Measurements from ENCODE around the gene RTP4. TPM values are rescaled to one million over a fixed set of nuclear protein-coding genes. Genes with fewer than 3 reads are reported as not detected.

Gene RTP4
- total and polyA plus RNA-seq, 11 donors = 0.38 to 5.4 (median 1.2) TPM

DNA sequence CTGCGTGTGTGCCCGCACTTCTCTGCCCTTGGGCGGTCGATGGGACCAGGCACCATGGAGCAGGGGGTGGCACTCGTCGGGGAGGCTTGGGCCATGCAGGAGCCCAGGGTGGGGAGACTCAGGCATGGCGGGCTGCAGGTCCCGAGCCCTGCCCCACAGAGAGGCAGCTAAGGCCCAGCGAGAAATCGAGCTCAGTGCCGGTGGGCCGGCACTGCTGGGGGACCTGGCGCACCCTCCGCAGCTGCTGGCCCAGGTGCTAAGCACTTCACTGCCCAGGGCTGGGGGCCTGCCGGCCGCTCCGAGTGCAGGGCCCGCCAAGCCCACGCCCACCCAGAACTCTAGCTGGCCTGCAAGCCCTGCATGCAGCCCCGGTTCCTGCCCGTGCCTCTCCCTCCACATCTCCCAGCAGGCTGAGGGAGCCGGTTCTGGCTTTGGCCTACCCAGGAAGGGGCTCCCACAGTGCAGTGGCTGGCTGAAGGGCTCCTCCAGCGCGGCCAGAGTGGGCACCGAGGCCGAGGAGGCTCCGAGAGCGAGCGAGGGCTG, 553 bp upstream of the RTP4 start:
- Histone ChIP-seq H3K27ac (peak overlapping the region; percentile 79 to 94 (median 90)), H3K9me3 (peaks cover 0 to 4% (median 0%) of the 10 kb centered on the region in 12 donors), H3K27me3 (no peaks in the 10 kb centered on the region), H3K4me1 (peaks cover 0 to 28% (median 11%) of the 10 kb centered on the region in 12 donors), H3K36me3 (peaks cover 0 to 26% (median 17%) of the 10 kb centered on the region in 9 donors), H3K4me3 (peak overlapping the region in 11 of 12 donors; percentile 37 to 73 (median 60))
- 89 to 92% (median 90%) methylated on average over 21 to 29 of the region's 29 CpGs for WGBS, 4 donors
- DNase-seq = peak in 1 of 5 donors; percentile 65
- no peak for TF ChIP-seq POLR2A (IDR thresholded peaks at IDR 0.05)
- TF ChIP-seq, protein P1, sequence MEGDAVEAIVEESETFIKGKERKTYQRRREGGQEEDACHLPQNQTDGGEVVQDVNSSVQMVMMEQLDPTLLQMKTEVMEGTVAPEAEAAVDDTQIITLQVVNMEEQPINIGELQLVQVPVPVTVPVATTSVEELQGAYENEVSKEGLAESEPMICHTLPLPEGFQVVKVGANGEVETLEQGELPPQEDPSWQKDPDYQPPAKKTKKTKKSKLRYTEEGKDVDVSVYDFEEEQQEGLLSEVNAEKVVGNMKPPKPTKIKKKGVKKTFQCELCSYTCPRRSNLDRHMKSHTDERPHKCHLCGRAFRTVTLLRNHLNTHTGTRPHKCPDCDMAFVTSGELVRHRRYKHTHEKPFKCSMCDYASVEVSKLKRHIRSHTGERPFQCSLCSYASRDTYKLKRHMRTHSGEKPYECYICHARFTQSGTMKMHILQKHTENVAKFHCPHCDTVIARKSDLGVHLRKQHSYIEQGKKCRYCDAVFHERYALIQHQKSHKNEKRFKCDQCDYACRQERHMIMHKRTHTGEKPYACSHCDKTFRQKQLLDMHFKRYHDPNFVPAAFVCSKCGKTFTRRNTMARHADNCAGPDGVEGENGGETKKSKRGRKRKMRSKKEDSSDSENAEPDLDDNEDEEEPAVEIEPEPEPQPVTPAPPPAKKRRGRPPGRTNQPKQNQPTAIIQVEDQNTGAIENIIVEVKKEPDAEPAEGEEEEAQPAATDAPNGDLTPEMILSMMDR (IDR thresholded peaks at IDR 0.05) = no peak
- ATAC-seq = peak in 2 of 4 donors; percentile 21 to 23
- intact Hi-C loops (cut with DNase I) = no loop called here

DNA sequence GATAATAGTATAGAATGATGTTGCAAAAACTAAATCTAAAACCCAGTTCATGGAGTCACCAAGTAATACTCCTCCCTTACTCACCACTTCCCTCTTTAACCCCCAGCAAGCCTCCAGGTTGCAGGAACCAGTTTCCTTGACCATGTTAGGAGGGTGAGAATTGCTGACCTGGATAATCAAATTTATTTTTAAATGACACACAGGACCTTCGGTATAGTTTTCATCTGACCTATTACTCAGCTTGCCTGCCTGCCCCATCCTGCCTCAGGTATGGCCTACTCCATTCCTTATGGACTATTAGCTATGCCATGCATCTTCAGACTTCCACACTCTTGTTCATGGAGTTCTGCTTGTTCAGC, 883 bp downstream of the RTP4 start:
- peak overlapping the region in 11 of 12 donors; percentile 79 to 94 (median 90) for H3K27ac ChIP-seq
- peaks cover 0 to 4% (median 0%) of the 10 kb centered on the region in 12 donors for H3K9me3 ChIP-seq
- H3K4me1 ChIP-seq = peaks cover 0 to 26% (median 11%) of the 10 kb centered on the region in 12 donors
- peak overlapping the region; percentile 35 to 73 (median 56) for H3K4me3 ChIP-seq
- H3K27me3 ChIP-seq = no peaks in the 10 kb centered on the region
- 52 to 67% (median 60%) methylated on average over 1 of the region's 1 CpG for WGBS, 4 donors
- H3K36me3 ChIP-seq = peaks cover 0 to 26% (median 17%) of the 10 kb centered on the region in 9 donors
- intact Hi-C loops (cut with DNase I) = no loop called here
- DNase-seq (no peak), ATAC-seq (peak in 3 of 4 donors; percentile 11 to 41 (median 35))
- TF ChIP-seq POLR2A (IDR thresholded peaks at IDR 0.05) = no peak
- TF ChIP-seq, protein P1 (IDR thresholded peaks at IDR 0.05) = no peak

DNA sequence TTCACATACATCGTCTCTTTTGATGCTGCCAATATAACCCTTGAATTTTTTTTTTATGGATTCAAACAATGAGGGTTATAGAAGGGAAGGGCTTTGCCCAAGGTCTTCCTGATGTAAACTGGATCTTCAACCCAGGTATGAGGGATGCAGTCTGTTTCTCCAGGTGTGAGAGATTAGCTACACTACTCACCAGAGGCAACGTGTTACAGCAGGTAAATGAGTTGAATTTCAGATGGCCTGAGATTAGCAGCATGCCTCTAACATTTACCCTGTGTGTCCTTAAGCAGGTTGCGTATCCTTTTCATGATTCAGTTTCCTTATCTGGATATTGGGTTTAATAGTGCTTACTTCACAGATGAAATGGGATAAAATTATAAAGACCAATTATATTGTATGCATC, 1.9 kb downstream of the RTP4 start:
- ATAC-seq = no peak
- WGBS, 4 donors = 81 to 92% (median 85%) methylated on average over 3 of the region's 3 CpGs

DNA sequence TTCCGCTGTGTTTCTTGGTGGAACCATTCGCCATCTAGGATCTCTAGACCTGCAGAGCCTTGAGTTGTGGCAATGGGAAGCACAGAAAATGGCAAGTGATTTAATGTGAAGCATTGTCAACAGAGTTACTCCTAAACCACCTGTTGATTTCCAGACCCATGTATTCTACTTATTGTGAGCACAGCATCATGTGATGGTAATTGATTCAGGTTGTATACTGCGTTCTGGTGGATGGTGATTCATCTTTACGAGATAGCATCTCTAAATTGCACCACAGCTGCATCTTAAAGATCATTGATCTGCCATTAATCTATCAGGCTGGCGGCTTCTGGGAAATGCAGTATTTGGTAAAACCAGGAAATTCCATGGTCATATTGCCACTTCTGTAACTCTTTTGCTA, 7.4 kb downstream of the RTP4 start:
- H3K27ac ChIP-seq = no peak overlapping the region
- DNase-seq (no peak), ATAC-seq (no peak)
- peaks cover 0 to 6% (median 0%) of the 10 kb centered on the region in 12 donors for H3K9me3 ChIP-seq
- intact Hi-C loops (cut with DNase I) = no loop called here
- H3K36me3 ChIP-seq = peaks cover 0 to 21% (median 15%) of the 10 kb centered on the region in 9 donors
- WGBS, 4 donors = 84 to 99% (median 87%) methylated on average over 5 of the region's 5 CpGs
- H3K4me1 ChIP-seq = peaks cover 0 to 3% (median 0%) of the 10 kb centered on the region in 12 donors
- H3K4me3 ChIP-seq = no peak overlapping the region
- TF ChIP-seq, protein P1 (IDR thresholded peaks at IDR 0.05) = no peak
- no peak for TF ChIP-seq POLR2A (IDR thresholded peaks at IDR 0.05)
- H3K27me3 ChIP-seq = no peaks in the 10 kb centered on the region

More for the DNA sequence above, 1.9 kb downstream of the RTP4 start:
- peaks cover 0 to 26% (median 17%) of the 10 kb centered on the region in 9 donors for H3K36me3 ChIP-seq
- H3K4me1 ChIP-seq = peaks cover 0 to 26% (median 11%) of the 10 kb centered on the region in 12 donors
- no peak for DNase-seq
- no peak overlapping the region for H3K27ac ChIP-seq
- peak overlapping the region in 7 of 12 donors; percentile 51 to 73 (median 62) for H3K4me3 ChIP-seq
- no peaks in the 10 kb centered on the region for H3K27me3 ChIP-seq
- intact Hi-C loops (cut with DNase I) = no loop called here
- peaks cover 0 to 5% (median 0%) of the 10 kb centered on the region in 12 donors for H3K9me3 ChIP-seq
- no peak for TF ChIP-seq POLR2A (IDR thresholded peaks at IDR 0.05)
- TF ChIP-seq, protein P1 (IDR thresholded peaks at IDR 0.05) = no peak

Data from heart left ventricle (tissue), 16 donors.